Measurements from ENCODE around the gene TPRG1.

The TPRG1 gene

DNA sequence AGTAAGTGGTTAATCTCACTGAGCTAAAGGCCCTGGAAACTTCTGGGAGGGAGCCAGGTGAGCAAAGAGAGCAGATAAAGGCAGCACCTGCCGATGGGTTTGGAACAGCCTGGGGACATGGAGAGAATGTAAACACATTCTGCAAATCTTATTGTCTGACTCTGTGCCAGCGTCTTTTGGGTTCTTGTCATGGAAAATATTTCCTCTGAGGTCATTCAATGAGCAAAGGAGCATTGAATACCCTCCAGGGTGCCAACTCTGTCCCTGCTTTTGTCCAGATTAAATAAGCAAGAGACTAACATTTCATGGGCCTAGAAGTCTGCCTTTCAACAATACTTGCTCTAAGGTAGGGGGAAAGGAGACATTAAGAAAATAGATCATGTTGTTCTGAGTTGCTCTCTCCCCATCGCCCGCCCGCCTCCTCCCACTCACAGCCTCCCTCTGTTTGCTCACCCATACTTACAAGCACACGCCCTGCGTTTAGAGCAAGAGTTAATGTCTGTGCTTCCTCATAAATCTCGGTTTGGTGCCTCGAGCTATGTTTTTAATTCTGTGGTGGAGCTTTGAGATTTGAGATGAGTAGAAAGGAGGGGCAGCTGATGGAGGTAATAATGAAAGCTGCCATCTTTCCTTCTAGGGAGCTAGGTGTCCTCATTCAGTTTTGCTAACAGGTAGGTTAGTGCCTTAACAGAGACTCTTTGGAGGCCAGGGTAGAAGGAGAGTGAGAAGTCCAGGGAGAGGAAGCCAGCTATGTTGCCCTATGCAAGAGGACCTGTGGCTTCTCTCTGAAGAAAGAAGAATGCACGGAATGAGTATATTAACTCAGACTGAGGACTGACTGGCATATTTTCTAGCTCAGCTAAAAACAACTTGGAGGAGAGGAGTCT is 132.9 kb downstream of the TPRG1 start:
- no peak for DNase-seq (ENCODE audit: low read depth)
- TF ChIP-seq, protein P1, sequence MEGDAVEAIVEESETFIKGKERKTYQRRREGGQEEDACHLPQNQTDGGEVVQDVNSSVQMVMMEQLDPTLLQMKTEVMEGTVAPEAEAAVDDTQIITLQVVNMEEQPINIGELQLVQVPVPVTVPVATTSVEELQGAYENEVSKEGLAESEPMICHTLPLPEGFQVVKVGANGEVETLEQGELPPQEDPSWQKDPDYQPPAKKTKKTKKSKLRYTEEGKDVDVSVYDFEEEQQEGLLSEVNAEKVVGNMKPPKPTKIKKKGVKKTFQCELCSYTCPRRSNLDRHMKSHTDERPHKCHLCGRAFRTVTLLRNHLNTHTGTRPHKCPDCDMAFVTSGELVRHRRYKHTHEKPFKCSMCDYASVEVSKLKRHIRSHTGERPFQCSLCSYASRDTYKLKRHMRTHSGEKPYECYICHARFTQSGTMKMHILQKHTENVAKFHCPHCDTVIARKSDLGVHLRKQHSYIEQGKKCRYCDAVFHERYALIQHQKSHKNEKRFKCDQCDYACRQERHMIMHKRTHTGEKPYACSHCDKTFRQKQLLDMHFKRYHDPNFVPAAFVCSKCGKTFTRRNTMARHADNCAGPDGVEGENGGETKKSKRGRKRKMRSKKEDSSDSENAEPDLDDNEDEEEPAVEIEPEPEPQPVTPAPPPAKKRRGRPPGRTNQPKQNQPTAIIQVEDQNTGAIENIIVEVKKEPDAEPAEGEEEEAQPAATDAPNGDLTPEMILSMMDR (IDR thresholded peaks at IDR 0.05; ENCODE audit: low read depth, low read length, missing control alignments), result no peak
- no peak overlapping the region for H3K4me3 ChIP-seq (ENCODE audit: low read depth, low read length)

- no peak overlapping the region for H3K4me3 ChIP-seq (ENCODE audit: low read depth, low read length)
- DNase-seq (ENCODE audit: low read depth), result peak; percentile 35
- TF ChIP-seq, protein P1 (IDR thresholded peaks at IDR 0.05; ENCODE audit: low read depth, low read length, missing control alignments), result no peak
These were observed 133.6 kb downstream of the TPRG1 start for GRCh38 chr3:189305412-189305811.

- H3K4me3 ChIP-seq (ENCODE audit: low read depth, low read length), result peak overlapping the region; percentile 53
- DNase-seq (ENCODE audit: low read depth), result peak; percentile 44
- TF ChIP-seq, protein P1 (IDR thresholded peaks at IDR 0.05; ENCODE audit: low read depth, low read length, missing control alignments), result no peak
These were observed 136.2 kb downstream of the TPRG1 start for GRCh38 chr3:189307963-189308362.

DNA sequence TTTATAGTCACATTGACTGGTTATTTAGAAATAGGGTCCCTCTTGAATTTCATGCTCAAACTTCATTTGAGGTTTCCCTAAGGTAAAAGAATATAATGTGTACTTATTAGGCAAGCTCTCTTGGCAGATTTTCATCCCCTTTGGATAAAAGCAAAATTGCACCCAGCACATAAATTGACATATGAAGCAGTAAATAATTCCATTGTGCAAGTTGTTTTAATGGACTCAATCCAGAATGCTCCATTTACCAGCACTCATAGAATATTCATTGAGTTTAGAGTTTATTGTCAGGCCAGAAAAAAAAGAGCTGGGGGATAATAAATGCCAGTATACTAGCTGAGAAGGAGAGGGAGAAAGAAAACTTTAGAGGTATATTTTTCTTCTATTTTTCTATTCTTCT is 136.8 kb downstream of the TPRG1 start:
- DNase-seq (ENCODE audit: low read depth), result no peak
- TF ChIP-seq, protein P1 (IDR thresholded peaks at IDR 0.05; ENCODE audit: low read depth, low read length, missing control alignments), result no peak
- H3K4me3 ChIP-seq (ENCODE audit: low read depth, low read length), result peak overlapping the region; percentile 53

DNA sequence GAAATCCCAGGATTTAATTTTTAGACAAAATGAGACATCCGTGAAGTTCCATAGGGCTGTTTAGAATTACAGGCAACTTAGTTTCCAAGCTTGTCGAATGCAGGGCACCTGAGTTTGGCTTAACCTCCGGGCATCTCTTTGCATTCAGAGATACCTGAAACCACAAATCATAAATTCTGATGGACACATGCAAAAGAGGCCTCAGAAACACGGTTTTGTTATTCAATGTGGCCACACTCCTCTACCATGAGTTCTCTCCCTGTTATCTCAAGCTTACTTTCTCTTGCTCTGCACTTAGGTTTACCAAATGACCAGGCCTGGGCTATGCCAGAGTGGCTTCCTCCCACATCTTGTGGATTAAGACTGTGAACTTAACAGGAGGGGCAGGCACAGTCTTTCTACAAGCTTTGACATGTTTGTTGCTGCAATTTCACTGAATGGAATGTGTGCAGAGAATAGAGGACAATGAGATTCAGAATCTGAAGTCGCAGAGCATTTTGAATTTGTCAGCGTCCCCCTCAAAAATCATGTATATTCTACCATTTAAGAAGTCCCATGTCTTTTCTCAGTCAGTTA is 137.7 kb downstream of the TPRG1 start:
- DNase-seq (ENCODE audit: low read depth), result no peak
- TF ChIP-seq, protein P1 (IDR thresholded peaks at IDR 0.05; ENCODE audit: low read depth, low read length, missing control alignments), result no peak

GRCh38 chr3:189311521-189311920 is 139.8 kb downstream of the TPRG1 start:
- DNase-seq (ENCODE audit: low read depth), result no peak
- TF ChIP-seq, protein P1 (IDR thresholded peaks at IDR 0.05; ENCODE audit: low read depth, low read length, missing control alignments), result no peak
- H3K4me3 ChIP-seq (ENCODE audit: low read depth, low read length), result no peak overlapping the region

More for the DNA sequence above, 137.7 kb downstream of the TPRG1 start:
- H3K4me3 ChIP-seq (ENCODE audit: low read depth, low read length), result peak overlapping the region; percentile 34
